G401.6 (cell line): Measurements from ENCODE around the gene IGSF9B.

Experiments used
- FAIRE-seq: peaks from 2 replicates; lab custom pipeline; 2012; peaks lifted over from hg19 to GRCh38; lab: Jason Lieb, UNC

IGSF9B gene

GRCh38 chr11:133953999-133954398, 2.8 kb downstream of the IGSF9B start:
- no peak for FAIRE-seq

- FAIRE-seq, result no peak
Measured at GRCh38 chr11:133953547-133953946, 3.2 kb downstream of the IGSF9B start.

GRCh38 chr11:133952199-133953190, 4.3 kb downstream of the IGSF9B start:
- FAIRE-seq, result no peak

- no peak for FAIRE-seq
Measured at GRCh38 chr11:133951327-133952198, 5.2 kb downstream of the IGSF9B start.

GRCh38 chr11:133950874-133951326, 5.9 kb downstream of the IGSF9B start:
- no peak for FAIRE-seq

GRCh38 chr11:133950421-133950820, 6.3 kb downstream of the IGSF9B start:
- FAIRE-seq, result no peak

GRCh38 chr11:133949129-133949528, 7.6 kb downstream of the IGSF9B start:
- FAIRE-seq, result no peak

GRCh38 chr11:133948711-133949110, 8.1 kb downstream of the IGSF9B start:
- FAIRE-seq, result no peak

GRCh38 chr11:133947321-133947756, 9.4 kb downstream of the IGSF9B start:
- no peak for FAIRE-seq

GRCh38 chr11:133946541-133947318, 10.0 kb downstream of the IGSF9B start:
- FAIRE-seq, result no peak

- no peak for FAIRE-seq
Measured at GRCh38 chr11:133946051-133946450, 10.7 kb downstream of the IGSF9B start.

- no peak for FAIRE-seq
Measured at GRCh38 chr11:133945087-133945974, 11.4 kb downstream of the IGSF9B start.

- FAIRE-seq, result no peak
Measured at GRCh38 chr11:133943950-133944698, 12.6 kb downstream of the IGSF9B start.

- no peak for FAIRE-seq
Measured at GRCh38 chr11:133942577-133942976, 14.2 kb downstream of the IGSF9B start.

- no peak for FAIRE-seq
Measured at GRCh38 chr11:133941546-133941945, 15.2 kb downstream of the IGSF9B start.

- FAIRE-seq, result no peak
Measured at GRCh38 chr11:133940034-133940433, 16.7 kb downstream of the IGSF9B start.

- FAIRE-seq, result no peak
Measured at GRCh38 chr11:133939558-133939957, 17.2 kb downstream of the IGSF9B start.

- FAIRE-seq, result no peak
Measured at GRCh38 chr11:133938166-133938565, 18.6 kb downstream of the IGSF9B start.

- FAIRE-seq, result no peak
Measured at GRCh38 chr11:133937468-133937867, 19.3 kb downstream of the IGSF9B start.

- FAIRE-seq, result no peak
Measured at GRCh38 chr11:133937015-133937414, 19.8 kb downstream of the IGSF9B start.
